Left ventricle myocardium inferior (tissue), 1 donor: ENCODE data around the gene NAB2. TPM values are rescaled to one million over a fixed set of nuclear protein-coding genes. Genes with fewer than 3 reads are reported as not detected.

Experiments used
- DNase-seq: peaks from one replicate; pipeline ENCODE4 v3.0.0-alpha.2; 2020
- H3K27ac ChIP-seq: fragments of 200-600 bp; replicated peaks from 2 replicates; pipeline ENCODE4 v1.8.0; 2021
- H3K27me3 ChIP-seq: fragments of 200-600 bp; 2 replicates; pipeline ENCODE4 v1.8.0; 2021; ENCODE audit warnings: low read depth
- H3K36me3 ChIP-seq: fragments of 200-600 bp; 2 replicates; pipeline ENCODE4 v1.8.0; 2021
- H3K4me1 ChIP-seq: fragments of 200-600 bp; 2 replicates; pipeline ENCODE4 v1.8.0; 2021
- H3K4me3 ChIP-seq: fragments of 200-600 bp; 2 replicates; pipeline ENCODE4 v1.8.0; 2021; ENCODE audit warnings: mild to moderate bottlenecking, moderate library complexity
- H3K9me3 ChIP-seq: fragments of 200-600 bp; replicated peaks from 2 replicates; pipeline ENCODE4 v1.8.0; 2021
- CTCF ChIP-seq: fragments of 200-600 bp; IDR thresholded peaks from 2 replicates; pipeline ENCODE4 v1.8.0; 2021; ENCODE audit warnings: antibody characterized with exemption, mild to moderate bottlenecking, borderline replicate concordance
- intact Hi-C: fragments of 100-400 bp; cut with micrococcal nuclease; formaldehyde crosslinking; loops from one replicate; pipeline ENCODE4 v1.11.0; 2022
- total RNA-seq: library from RNA; stranded (reverse); fragmentation: NEBNext Ultra II Directional; extraction: Animal tissue kit (Norgen Biotek cat#: 25700); gene quantifications from one replicate; pipeline ENCODE4 v1.2.1, GENCODE V29; 2021
- donor health status: DM: no; HTN: yes; CAD: no; lungs with severe emphysema.

NAB2 gene
- total RNA-seq, 1 donor from 2014 or later = 10.1 TPM

DNA sequence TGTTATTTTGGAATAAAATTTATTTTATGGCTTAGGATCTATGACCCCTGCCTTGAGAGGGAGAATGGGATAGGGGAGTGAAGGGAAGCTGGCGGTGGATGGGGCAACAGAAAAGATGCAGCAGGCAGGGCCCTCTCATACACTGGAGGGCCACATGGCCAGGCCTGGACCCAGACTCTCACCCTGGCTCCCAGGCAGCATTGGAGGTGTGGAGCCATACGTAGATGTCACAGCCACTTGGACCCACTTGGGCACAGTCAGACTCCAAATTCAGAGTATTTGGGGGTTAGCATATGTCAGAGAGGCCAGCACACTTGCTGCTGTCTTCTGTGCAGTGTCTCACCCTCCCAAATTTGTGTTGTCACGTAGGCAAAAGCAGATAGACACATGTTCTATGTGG is 6.5 kb downstream of the NAB2 start:
- peaks cover 89% of the 10 kb centered on the region for H3K36me3 ChIP-seq
- H3K4me1 ChIP-seq = peaks cover 50% of the 10 kb centered on the region
- DNase-seq = no peak
- H3K27me3 ChIP-seq = no peaks in the 10 kb centered on the region
- no peak overlapping the region for H3K27ac ChIP-seq
- H3K9me3 ChIP-seq = no peaks in the 10 kb centered on the region
- TF ChIP-seq CTCF = no peak
- H3K4me3 ChIP-seq = no peak overlapping the region
- intact Hi-C loops = no loop called here

GRCh38 chr12:57096099-57096572 is 7.2 kb downstream of the NAB2 start:
- peaks cover 85% of the 10 kb centered on the region for H3K36me3 ChIP-seq
- peak overlapping the region; percentile 16 for H3K27ac ChIP-seq

GRCh38 chr12:57096748-57097553 is 8.0 kb downstream of the NAB2 start:
- H3K36me3 ChIP-seq = peaks cover 79% of the 10 kb centered on the region
- no peaks in the 10 kb centered on the region for H3K27me3 ChIP-seq
- no peaks in the 10 kb centered on the region for H3K9me3 ChIP-seq
- no peak overlapping the region for H3K4me3 ChIP-seq
- H3K4me1 ChIP-seq = peaks cover 35% of the 10 kb centered on the region
- H3K27ac ChIP-seq = peak overlapping the region; percentile 16
- DNase-seq = no peak
- no peak for TF ChIP-seq CTCF
- intact Hi-C loops = no loop called here

More at GRCh38 chr12:57096099-57096572, 7.2 kb downstream of the NAB2 start:
- intact Hi-C loops = no loop called here
- no peak for TF ChIP-seq CTCF
- peaks cover 43% of the 10 kb centered on the region for H3K4me1 ChIP-seq
- H3K4me3 ChIP-seq = no peak overlapping the region
- no peaks in the 10 kb centered on the region for H3K27me3 ChIP-seq
- DNase-seq = no peak
- H3K9me3 ChIP-seq = no peaks in the 10 kb centered on the region

DNA sequence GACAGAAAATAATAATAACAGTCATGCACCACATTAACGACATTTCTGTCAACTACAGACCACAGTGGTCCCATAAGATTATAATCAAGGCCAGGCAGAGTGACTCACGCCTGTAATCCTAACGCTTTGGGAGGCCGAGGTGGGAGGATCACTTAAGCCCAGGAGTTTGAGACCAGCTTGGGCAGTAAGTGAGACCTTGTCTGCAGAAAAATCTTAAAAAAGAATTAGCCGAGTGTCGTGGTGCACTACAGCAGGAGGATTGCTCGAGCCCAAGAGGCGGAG is 8.6 kb downstream of the NAB2 start:
- intact Hi-C loops = no loop called here
- Histone ChIP-seq H3K4me3 (no peak overlapping the region), H3K9me3 (no peaks in the 10 kb centered on the region), H3K36me3 (peaks cover 77% of the 10 kb centered on the region), H3K27me3 (no peaks in the 10 kb centered on the region), H3K4me1 (peaks cover 29% of the 10 kb centered on the region), H3K27ac (no peak overlapping the region)
- no peak for TF ChIP-seq CTCF
- no peak for DNase-seq

DNA sequence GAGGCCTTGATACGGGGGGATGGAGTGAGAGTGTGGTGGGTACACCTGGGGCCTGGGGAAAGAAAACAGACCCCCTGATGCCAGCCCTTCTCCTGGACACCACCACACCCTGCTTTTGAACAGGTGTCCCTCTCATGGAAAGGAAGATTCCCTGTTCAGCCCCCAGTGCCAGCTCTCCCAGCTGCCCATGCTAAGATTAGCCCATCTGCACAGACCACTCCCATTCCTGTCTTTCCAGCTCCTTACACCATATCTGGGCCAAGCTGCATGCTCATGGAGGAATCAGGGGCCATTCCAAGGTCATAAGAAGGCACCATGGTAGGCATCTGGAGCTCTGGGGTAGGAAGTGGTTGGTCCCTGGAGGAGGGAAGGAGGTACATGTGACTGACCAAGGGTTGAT is 9.6 kb downstream of the NAB2 start:
- Histone ChIP-seq H3K4me1 (peaks cover 19% of the 10 kb centered on the region), H3K27ac (no peak overlapping the region), H3K4me3 (no peak overlapping the region), H3K9me3 (no peaks in the 10 kb centered on the region), H3K36me3 (peaks cover 73% of the 10 kb centered on the region), H3K27me3 (no peaks in the 10 kb centered on the region)
- intact Hi-C loops = no loop called here
- no peak for TF ChIP-seq CTCF
- no peak for DNase-seq
